Activated CD4-positive, alpha-beta T cell treated with anti-CD3 and anti-CD28 coated beads, Interleukin-2, amount 10 ng/mL, durations not matched to agents 24 days and 14 days (primary cell): ENCODE results near the gene KCNA10. TPM values are rescaled to one million over a fixed set of nuclear protein-coding genes. Genes with fewer than 3 reads are reported as not detected.

ENCODE experiments used
- DNase-seq: peaks from one replicate; pipeline ENCODE4 v3.0.0; 2022
- H3K27ac Mint-ChIP-seq: one replicate; pipeline ENCODE4 v1.8.0; 2022; ENCODE audit warnings: mild to moderate bottlenecking, mixed read lengths
- H3K27me3 Mint-ChIP-seq: one replicate; pipeline ENCODE4 v1.8.0; 2022; ENCODE audit warnings: mixed read lengths
- H3K36me3 Mint-ChIP-seq: one replicate; pipeline ENCODE4 v1.8.0; 2022; ENCODE audit warnings: low read depth, mild to moderate bottlenecking, mixed read lengths
- H3K4me1 Mint-ChIP-seq: one replicate; pipeline ENCODE4 v1.8.0; 2021; ENCODE audit warnings: mixed read lengths
- H3K4me3 Mint-ChIP-seq: one replicate; pipeline ENCODE4 v1.8.0; 2022; ENCODE audit warnings: mild to moderate bottlenecking, moderate library complexity, mixed read lengths
- H3K9me3 Mint-ChIP-seq: one replicate; pipeline ENCODE4 v1.8.0; 2021; ENCODE audit warnings: mixed read lengths
- intact Hi-C: fragments of 100-400 bp; cut with micrococcal nuclease; formaldehyde crosslinking; loops from one replicate; pipeline ENCODE4 v1.15.1; 2023
- total RNA-seq: library from RNA; stranded (reverse); gene quantifications from 2 replicates; pipeline ENCODE4 v1.2.3, GENCODE V29; 2022

The KCNA10 gene
- total RNA-seq, 1 donor from 2014 or later = not detected

- Mint-ChIP-seq H3K27me3 (peaks cover 9% of the 10 kb centered on the region), H3K4me1 (no peaks in the 10 kb centered on the region), H3K9me3 (no peaks in the 10 kb centered on the region), H3K4me3 (no peak overlapping the region), H3K27ac (no peak overlapping the region), H3K36me3 (no peaks in the 10 kb centered on the region)
- no peak for DNase-seq
- intact Hi-C loops = no loop called here
These were observed 43.5 kb downstream of the KCNA10 start for GRCh38 chr1:110475362-110476027.

DNA sequence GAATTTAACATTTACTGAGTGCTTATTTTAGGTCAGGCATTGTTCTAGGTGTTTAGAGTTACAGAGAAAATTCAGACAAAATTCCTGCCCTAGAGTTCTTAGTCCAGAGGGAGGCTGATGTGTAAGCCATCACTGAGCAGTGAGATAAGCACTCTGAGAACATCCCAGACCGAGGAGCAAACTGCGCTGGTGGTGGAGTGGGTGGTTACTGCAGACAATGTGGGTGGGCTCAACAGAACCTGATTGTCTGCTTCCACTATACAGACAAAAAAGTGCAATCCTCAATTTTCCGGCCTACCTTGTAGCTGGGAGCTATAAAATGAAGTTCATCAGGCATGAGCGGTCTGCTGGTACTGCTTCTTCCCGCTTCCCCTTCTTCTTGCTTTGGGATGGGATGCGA is 44.5 kb downstream of the KCNA10 start:
- intact Hi-C loops = no loop called here
- DNase-seq = no peak
- Mint-ChIP-seq H3K27me3 (peaks cover 12% of the 10 kb centered on the region), H3K4me1 (no peaks in the 10 kb centered on the region), H3K4me3 (no peak overlapping the region), H3K36me3 (no peaks in the 10 kb centered on the region), H3K9me3 (no peaks in the 10 kb centered on the region), H3K27ac (no peak overlapping the region)

DNA sequence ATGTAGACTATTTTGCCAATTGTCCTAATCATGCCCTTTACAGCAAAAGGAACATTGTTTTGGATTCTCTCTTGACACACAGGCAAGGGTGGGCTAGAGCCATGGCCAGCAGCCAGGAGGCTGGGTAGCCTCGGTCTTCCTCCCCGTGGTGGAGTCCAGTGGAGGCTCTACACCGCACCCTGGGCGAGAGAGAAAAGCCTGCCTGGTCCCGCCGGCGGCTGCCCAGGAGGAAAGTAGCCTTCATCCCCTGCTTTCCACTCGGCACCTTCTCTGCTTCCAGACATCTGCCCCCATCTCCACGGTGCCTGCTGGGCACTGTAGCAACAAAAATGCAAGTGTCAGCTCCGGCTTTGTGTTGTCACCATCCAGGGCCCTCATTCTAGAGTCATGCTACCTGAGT is 46.4 kb downstream of the KCNA10 start:
- intact Hi-C loops = no loop called here
- Mint-ChIP-seq H3K36me3 (no peaks in the 10 kb centered on the region), H3K9me3 (no peaks in the 10 kb centered on the region), H3K27ac (no peak overlapping the region), H3K27me3 (peaks cover 14% of the 10 kb centered on the region), H3K4me1 (no peaks in the 10 kb centered on the region), H3K4me3 (no peak overlapping the region)
- DNase-seq = no peak

DNA sequence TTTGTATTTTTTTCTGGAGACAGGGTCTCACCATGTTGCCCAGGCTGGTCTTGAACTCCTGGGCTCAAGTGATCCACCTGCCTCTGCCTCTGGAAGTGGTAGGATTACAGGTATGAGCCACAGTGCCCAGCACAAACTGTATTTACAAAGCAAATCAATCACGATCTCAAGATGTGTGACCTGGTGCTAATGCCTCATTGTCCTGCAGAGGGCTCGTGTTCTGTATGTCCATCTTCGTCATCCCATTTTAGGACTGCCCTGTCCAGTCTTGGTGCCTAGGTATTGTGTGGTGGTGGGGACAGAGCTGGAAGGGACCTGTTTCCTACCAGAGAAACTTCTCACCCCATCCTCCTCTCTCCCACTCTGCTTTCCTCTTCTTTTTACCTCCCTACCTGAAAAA is 47.8 kb downstream of the KCNA10 start:
- no peak overlapping the region for H3K4me3 Mint-ChIP-seq
- H3K9me3 Mint-ChIP-seq = no peaks in the 10 kb centered on the region
- H3K27me3 Mint-ChIP-seq = peaks cover 14% of the 10 kb centered on the region
- intact Hi-C loops = no loop called here
- no peaks in the 10 kb centered on the region for H3K4me1 Mint-ChIP-seq
- no peak overlapping the region for H3K27ac Mint-ChIP-seq
- no peak for DNase-seq
- no peaks in the 10 kb centered on the region for H3K36me3 Mint-ChIP-seq

Other genes with a start within 250 kb of the KCNA10 start
- 55.6 and 57.1 TPM in 2 replicates for gene RBM15, start 179.8 kb downstream of the KCNA10 start, total RNA-seq
- gene SLC16A4, start 128.1 kb downstream of the KCNA10 start, total RNA-seq = 0.43 and 0.44 TPM in 2 replicates
- gene LAMTOR5, start 111.5 kb downstream of the KCNA10 start, total RNA-seq = 170 and 180 TPM in 2 replicates
- not detected in 2 replicates for gene PROK1, start 68.0 kb downstream of the KCNA10 start, total RNA-seq
- gene KCNA2, start 87.2 kb upstream of the KCNA10 start, total RNA-seq = 0.36 and 0.58 TPM in 2 replicates
- 26.9 and 29.5 TPM in 2 replicates for gene KCNA3, start 155.8 kb upstream of the KCNA10 start, total RNA-seq